Esophagus mucosa (tissue), 1 donor: Measurements from ENCODE around the gene SRPK3. TPM values are rescaled to one million over a fixed set of nuclear protein-coding genes. Genes with fewer than 3 reads are reported as not detected.

ENCODE experiments used
- total RNA-seq: library from RNA; stranded (reverse); gene quantifications from one replicate; pipeline ENCODE4 v1.2.4, GENCODE V29; 2023
- donor health status: DM: yes; HTN: yes; CAD: no.

SRPK3 gene
- total RNA-seq, 1 donor from 2014 or later = 0.12 TPM

Other genes with a start within 250 kb of the SRPK3 start
- 18.2 TPM for gene CCNQ, start 181.9 kb upstream of the SRPK3 start, total RNA-seq
- gene DUSP9, start 133.8 kb upstream of the SRPK3 start, total RNA-seq = 0.76 TPM
- gene PNCK, start 107.2 kb upstream of the SRPK3 start, total RNA-seq = 1.00 TPM
- 62.0 TPM for gene SLC6A8, start 93.1 kb upstream of the SRPK3 start, total RNA-seq
- gene BCAP31, start 56.7 kb upstream of the SRPK3 start, total RNA-seq = 191 TPM
- 2.5 TPM for gene ABCD1, start 56.2 kb upstream of the SRPK3 start, total RNA-seq
- gene PLXNB3, start 16.8 kb upstream of the SRPK3 start, total RNA-seq = 11.2 TPM
- gene IDH3G, start 13.3 kb downstream of the SRPK3 start, total RNA-seq = 32.6 TPM
- gene SSR4, start 13.6 kb downstream of the SRPK3 start, total RNA-seq = 168 TPM
- gene PDZD4, start 49.5 kb downstream of the SRPK3 start, total RNA-seq = 0.68 TPM
- 0.80 TPM for gene L1CAM, start 105.1 kb downstream of the SRPK3 start, total RNA-seq
- 0.20 TPM for gene AVPR2, start 123.6 kb downstream of the SRPK3 start, total RNA-seq
- gene ARHGAP4, start 145.2 kb downstream of the SRPK3 start, total RNA-seq = 7.5 TPM
- gene NAA10, start 154.0 kb downstream of the SRPK3 start, total RNA-seq = 73.6 TPM
- gene RENBP, start 163.6 kb downstream of the SRPK3 start, total RNA-seq = 0.52 TPM
- 33.0 TPM for gene HCFC1, start 190.8 kb downstream of the SRPK3 start, total RNA-seq
- 5.1 TPM for gene TMEM187, start 191.7 kb downstream of the SRPK3 start, total RNA-seq
- gene IRAK1, start 238.9 kb downstream of the SRPK3 start, total RNA-seq = 97.8 TPM